Activated CD8-positive, alpha-beta T cell treated with anti-CD3 and anti-CD28 coated beads for 36 hours (primary cell): Measurements from ENCODE around the gene FAF1. TPM values are rescaled to one million over a fixed set of nuclear protein-coding genes. Genes with fewer than 3 reads are reported as not detected.

Experiments
- ATAC-seq: fragments of 200-7000 bp; cut with Tn5 transposase; one replicate; pipeline ENCODE4 v1.10.0; 2021; ENCODE audit warnings: mild to moderate bottlenecking, moderate library complexity
- CTCF ChIA-PET: fragments of 350-600 bp; sonication (Branson Sonifier 250); formaldehyde crosslinking; loops from one replicate; lab custom pipeline; 2021; ENCODE audit warnings: antibody characterized with exemption; lab: Charles Lee
- POLR2A ChIA-PET: fragments of 350-600 bp; sonication (Branson Sonifier 250); formaldehyde crosslinking; loops from one replicate; lab custom pipeline; 2021; ENCODE audit warnings: antibody characterized with exemption; lab: Charles Lee
- DNase-seq: peaks from one replicate; pipeline ENCODE4 v3.0.0-alpha.2; 2020
- H3K27ac Mint-ChIP-seq: one replicate; pipeline ENCODE4 v1.8.0; 2021; ENCODE audit warnings: mild to moderate bottlenecking, mixed read lengths
- H3K27me3 Mint-ChIP-seq: one replicate; pipeline ENCODE4 v1.8.0; 2021; ENCODE audit warnings: mixed read lengths
- H3K36me3 Mint-ChIP-seq: one replicate; pipeline ENCODE4 v1.8.0; 2021; ENCODE audit warnings: low read depth, mixed read lengths
- H3K4me1 Mint-ChIP-seq: one replicate; pipeline ENCODE4 v1.8.0; 2021; ENCODE audit warnings: low read depth, mixed read lengths
- H3K4me3 Mint-ChIP-seq: one replicate; pipeline ENCODE4 v1.8.0; 2021; ENCODE audit warnings: mild to moderate bottlenecking, moderate library complexity, mixed read lengths
- H3K9me3 Mint-ChIP-seq: one replicate; pipeline ENCODE4 v1.8.0; 2021; ENCODE audit warnings: mixed read lengths
- intact Hi-C: fragments of 100-400 bp; cut with micrococcal nuclease; formaldehyde crosslinking; loops from one replicate; pipeline ENCODE4 v1.10.0; 2022
- total RNA-seq, 2 experiments: library from RNA; stranded (reverse); gene quantifications; one replicate each; pipeline ENCODE4 v1.2.3, GENCODE V29; 2021
- TF ChIP-seq, protein P1 (sequence below): fragments of 200-600 bp; IDR thresholded peaks from one replicate; pipeline ENCODE4 v1.8.0; 2022; ENCODE audit warnings: antibody characterized with exemption, mild to moderate bottlenecking

The FAF1 gene
- total RNA-seq, 2 experiments from 2014 or later = 82.2 to 87.0 TPM

GRCh38 chr1:50424045-50424883 is 535.8 kb downstream of the FAF1 start:
- ATAC-seq (peak; percentile 46), DNase-seq (peak; percentile 53)
- Mint-ChIP-seq H3K4me3 (peak overlapping the region; percentile 80), H3K4me1 (peaks cover 49% of the 10 kb centered on the region), H3K27me3 (peaks cover 82% of the 10 kb centered on the region), H3K27ac (peak overlapping the region; percentile 7), H3K9me3 (no peaks in the 10 kb centered on the region), H3K36me3 (peaks cover 3% of the 10 kb centered on the region)
- CTCF ChIA-PET = interaction anchor here (1.0 to 1.1 kb wide), 2 partner anchors 9 to 26 kb away, joined by 3 to 5 read pairs; no protein-coding TSS in a partner anchor
- intact Hi-C loops = no loop called here
- TF ChIP-seq, protein P1, sequence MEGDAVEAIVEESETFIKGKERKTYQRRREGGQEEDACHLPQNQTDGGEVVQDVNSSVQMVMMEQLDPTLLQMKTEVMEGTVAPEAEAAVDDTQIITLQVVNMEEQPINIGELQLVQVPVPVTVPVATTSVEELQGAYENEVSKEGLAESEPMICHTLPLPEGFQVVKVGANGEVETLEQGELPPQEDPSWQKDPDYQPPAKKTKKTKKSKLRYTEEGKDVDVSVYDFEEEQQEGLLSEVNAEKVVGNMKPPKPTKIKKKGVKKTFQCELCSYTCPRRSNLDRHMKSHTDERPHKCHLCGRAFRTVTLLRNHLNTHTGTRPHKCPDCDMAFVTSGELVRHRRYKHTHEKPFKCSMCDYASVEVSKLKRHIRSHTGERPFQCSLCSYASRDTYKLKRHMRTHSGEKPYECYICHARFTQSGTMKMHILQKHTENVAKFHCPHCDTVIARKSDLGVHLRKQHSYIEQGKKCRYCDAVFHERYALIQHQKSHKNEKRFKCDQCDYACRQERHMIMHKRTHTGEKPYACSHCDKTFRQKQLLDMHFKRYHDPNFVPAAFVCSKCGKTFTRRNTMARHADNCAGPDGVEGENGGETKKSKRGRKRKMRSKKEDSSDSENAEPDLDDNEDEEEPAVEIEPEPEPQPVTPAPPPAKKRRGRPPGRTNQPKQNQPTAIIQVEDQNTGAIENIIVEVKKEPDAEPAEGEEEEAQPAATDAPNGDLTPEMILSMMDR = no peak
- POLR2A ChIA-PET = interaction anchor here (0.5 to 0.9 kb wide), 3 partner anchors 9 to 770 kb away, joined by 3 to 5 read pairs (median 4); no protein-coding TSS in a partner anchor

GRCh38 chr1:50423670-50424000 is 536.4 kb downstream of the FAF1 start:
- ATAC-seq = peak; percentile 37

DNA sequence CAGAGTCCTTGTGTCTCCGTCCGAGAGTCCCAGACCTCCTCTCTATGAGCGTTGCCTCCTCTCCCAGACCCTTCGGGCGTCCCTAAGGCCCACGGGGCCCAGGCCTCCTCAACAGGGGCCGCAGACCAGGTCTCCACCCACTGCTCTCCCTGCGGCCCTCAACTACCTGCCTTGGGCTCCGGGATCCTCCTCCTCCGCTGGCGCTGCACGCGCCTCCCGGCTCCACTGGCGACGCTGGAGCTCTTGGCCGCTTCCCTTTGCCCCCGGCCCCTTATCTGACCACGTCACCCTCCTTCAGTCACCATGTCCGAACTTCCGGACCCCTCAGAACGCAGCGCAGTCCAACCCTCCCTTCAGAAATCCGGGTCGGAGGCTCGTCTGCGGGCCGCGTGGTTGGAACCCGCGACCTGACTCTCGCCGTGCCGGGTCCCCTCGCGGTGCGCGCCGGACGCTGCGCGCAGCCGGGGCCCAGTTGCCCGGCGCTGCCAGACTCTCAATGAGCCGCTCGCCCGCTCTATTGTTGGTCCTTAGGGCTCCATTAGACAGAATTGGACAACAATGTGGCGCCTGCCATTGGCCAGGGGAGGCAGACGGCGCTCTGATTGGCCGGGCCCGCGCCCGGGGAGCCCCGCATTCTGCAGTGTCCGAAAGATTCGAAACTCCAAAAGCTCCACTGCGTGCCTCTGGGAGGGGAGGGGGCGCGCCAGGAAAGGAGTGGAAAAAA is 537.0 kb downstream of the FAF1 start, which contains the start of gene DMRTA2:
DMRTA2 (minus strand) TSS at position 498 of the 724 bp plus-strand sequence. CDS start 1,907 bp downstream, outside the sequence.
- intact Hi-C loops = no loop called here
- ATAC-seq (no peak), DNase-seq (no peak)
- Mint-ChIP-seq H3K4me1 (peaks cover 49% of the 10 kb centered on the region), H3K4me3 (peak within 1 kb of the TSS; percentile 80), H3K36me3 (peaks cover 3% of the 10 kb centered on the region), H3K9me3 (no peaks in the 10 kb centered on the region), H3K27me3 (peaks cover 80% of the 10 kb centered on the region), H3K27ac (peak within 1 kb of the TSS; percentile 7)
- CTCF ChIA-PET = interaction anchor here (0.9 kb wide), 1 partner anchor 35 kb away, joined by 3 read pairs; no protein-coding TSS in a partner anchor
- POLR2A ChIA-PET = no interaction called here
- TF ChIP-seq, protein P1 = no peak

More at GRCh38 chr1:50423670-50424000, 536.4 kb downstream of the FAF1 start:
- peaks cover 79% of the 10 kb centered on the region for H3K27me3 Mint-ChIP-seq
- H3K9me3 Mint-ChIP-seq = no peaks in the 10 kb centered on the region
- TF ChIP-seq, protein P1 = no peak
- DNase-seq = peak; percentile 60
- H3K27ac Mint-ChIP-seq = no peak overlapping the region
- peaks cover 49% of the 10 kb centered on the region for H3K4me1 Mint-ChIP-seq
- H3K36me3 Mint-ChIP-seq = peaks cover 3% of the 10 kb centered on the region
- intact Hi-C loops = no loop called here
- peak overlapping the region; percentile 80 for H3K4me3 Mint-ChIP-seq
- CTCF ChIA-PET = interaction anchor here (1.0 to 1.1 kb wide), 2 partner anchors 8 to 26 kb away, joined by 3 to 5 read pairs; no protein-coding TSS in a partner anchor
- POLR2A ChIA-PET = interaction anchor here (0.7 to 0.9 kb wide), 2 partner anchors 10 to 770 kb away, joined by 4 to 5 read pairs; no protein-coding TSS in a partner anchor

DNA sequence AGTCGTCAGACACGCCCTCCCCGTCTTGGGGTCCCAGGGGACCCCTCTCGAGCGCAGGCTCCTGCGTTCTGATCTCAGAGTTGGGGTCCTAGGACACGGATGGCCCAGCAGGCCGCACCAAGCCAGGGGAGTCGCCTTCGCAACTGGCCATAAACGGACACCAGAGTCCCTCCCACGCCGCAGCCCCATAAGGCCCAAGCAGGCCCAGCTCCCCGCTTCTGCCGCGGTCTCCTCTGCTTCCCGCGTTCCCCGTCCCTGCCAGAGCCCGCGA is 537.5 kb downstream of the FAF1 start:
- Mint-ChIP-seq H3K27ac (no peak overlapping the region), H3K4me1 (peaks cover 53% of the 10 kb centered on the region), H3K9me3 (no peaks in the 10 kb centered on the region), H3K27me3 (peaks cover 80% of the 10 kb centered on the region), H3K4me3 (peak overlapping the region; percentile 36), H3K36me3 (peaks cover 3% of the 10 kb centered on the region)
- ChIA-PET POLR2A (no interaction called here), CTCF (interaction anchor here (0.9 kb wide), 1 partner anchor 35 kb away, joined by 3 read pairs; no protein-coding TSS in a partner anchor)
- TF ChIP-seq, protein P1 = no peak
- ATAC-seq (no peak), DNase-seq (no peak)
- intact Hi-C loops = no loop called here
